DND-41 (cell line): ENCODE measurements around the gene LPAR5.

Experiments used
- CTCF ChIP-seq: IDR thresholded peaks from 2 replicates; pipeline ENCODE4 v1.5.1; 2012; ENCODE audit warnings: borderline replicate concordance, low read length, moderate library complexity, mild to moderate bottlenecking; ENCODE audit not compliant: poor library complexity, severe bottlenecking; ENCODE audit errors: extremely low read depth
- EZH2 ChIP-seq: IDR thresholded peaks from 3 replicates; pipeline ENCODE4 v1.6.1; 2012; ENCODE audit warnings: borderline replicate concordance, low read depth, mild to moderate bottlenecking, moderate library complexity, low read length, inconsistent platforms; ENCODE audit not compliant: severe bottlenecking

DNA sequence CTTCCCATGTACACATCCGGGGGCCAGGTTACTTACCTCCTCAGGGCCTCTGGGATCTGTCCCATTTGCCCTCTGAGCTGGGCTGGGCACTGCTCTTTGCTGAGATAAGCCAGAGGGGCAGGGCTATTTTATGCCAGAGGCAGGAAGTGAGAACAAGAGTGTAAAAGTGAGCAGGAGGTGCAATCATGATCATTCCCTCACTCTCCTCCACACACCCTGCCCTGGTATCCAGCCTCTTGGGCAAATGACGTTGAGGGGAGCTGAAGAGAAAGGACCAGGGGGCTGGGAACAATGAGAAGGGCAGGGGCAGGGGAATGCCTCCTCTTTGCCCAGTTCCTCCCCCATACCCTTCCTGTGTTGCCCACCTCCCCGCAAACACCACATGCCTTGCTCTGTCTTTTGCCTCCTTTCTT is 4.2 kb downstream of the LPAR5 start:
- TF ChIP-seq CTCF (no peak), EZH2 (no peak)
